Caki2 (cell line): ENCODE data around the gene HOOK1. TPM values are rescaled to one million over a fixed set of nuclear protein-coding genes. Genes with fewer than 3 reads are reported as not detected.
"Not testable (repeated sequence)": the region's sequence is repeated elsewhere in the genome, so short reads cannot be mapped to it uniquely, and the experiment has no call there.

Experiments used
- DNase-seq: peaks from one replicate; pipeline ENCODE4 v3.0.0-alpha.2; 2015; ENCODE audit warnings: low read depth
- in situ Hi-C: cut with HindIII; loops from 2 replicates; pipeline ENCODE4 v1.10.0; 2016; ENCODE audit warnings: low sequenced_read_pairs, low pct_unique_long_range_greater_than_20kb, mixed read lengths
- total RNA-seq: library from RNA; depleted of rRNA; stranded (reverse); fragments of >200 nt; shearing (Covaris generic); gene quantifications from 2 replicates; pipeline ENCODE4 v1.2.3, GENCODE V29; 2014; ENCODE audit warnings: low replicate concordance

Gene HOOK1
- total RNA-seq, 1 experiment from 2014 or later, result 5.5 TPM

- in situ Hi-C loops, result no loop called here
- no peak for DNase-seq
These were observed 62.4 kb downstream of the HOOK1 start for GRCh38 chr1:59877108-59877682.

- no peak for DNase-seq
- in situ Hi-C loops, result no loop called here
These were observed 63.6 kb downstream of the HOOK1 start for GRCh38 chr1:59878370-59878769.

- in situ Hi-C loops, result no loop called here
- no peak for DNase-seq
These were observed 64.8 kb downstream of the HOOK1 start for GRCh38 chr1:59879574-59879973.

DNA sequence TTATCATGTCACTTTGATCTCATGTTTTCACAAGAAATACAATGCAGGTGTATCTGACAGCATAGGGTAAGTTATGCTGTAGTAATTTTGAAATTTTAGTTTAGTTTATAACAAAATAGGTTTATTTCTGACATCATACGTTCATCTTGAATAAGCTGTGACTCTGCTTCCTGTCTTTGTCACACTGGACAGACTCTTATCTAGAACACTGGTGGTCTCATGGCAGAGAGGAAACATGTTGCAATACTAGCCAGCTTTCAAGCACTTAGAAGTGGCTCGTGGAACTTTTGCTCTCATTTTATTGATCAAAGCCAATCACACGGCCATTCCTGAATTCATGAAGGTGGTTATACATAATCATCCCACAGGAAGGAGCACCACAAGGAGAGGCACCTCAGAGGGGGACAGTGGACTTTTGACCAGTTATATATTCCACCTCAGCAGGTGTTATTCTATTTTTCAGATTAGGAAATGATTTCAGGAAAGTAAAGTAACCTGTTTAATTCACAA, 65.3 kb downstream of the HOOK1 start:
- in situ Hi-C loops, result no loop called here
- DNase-seq, result no peak

- in situ Hi-C loops, result no loop called here
- DNase-seq, result no peak
These were observed 66.0 kb downstream of the HOOK1 start for GRCh38 chr1:59880735-59881134.

DNA sequence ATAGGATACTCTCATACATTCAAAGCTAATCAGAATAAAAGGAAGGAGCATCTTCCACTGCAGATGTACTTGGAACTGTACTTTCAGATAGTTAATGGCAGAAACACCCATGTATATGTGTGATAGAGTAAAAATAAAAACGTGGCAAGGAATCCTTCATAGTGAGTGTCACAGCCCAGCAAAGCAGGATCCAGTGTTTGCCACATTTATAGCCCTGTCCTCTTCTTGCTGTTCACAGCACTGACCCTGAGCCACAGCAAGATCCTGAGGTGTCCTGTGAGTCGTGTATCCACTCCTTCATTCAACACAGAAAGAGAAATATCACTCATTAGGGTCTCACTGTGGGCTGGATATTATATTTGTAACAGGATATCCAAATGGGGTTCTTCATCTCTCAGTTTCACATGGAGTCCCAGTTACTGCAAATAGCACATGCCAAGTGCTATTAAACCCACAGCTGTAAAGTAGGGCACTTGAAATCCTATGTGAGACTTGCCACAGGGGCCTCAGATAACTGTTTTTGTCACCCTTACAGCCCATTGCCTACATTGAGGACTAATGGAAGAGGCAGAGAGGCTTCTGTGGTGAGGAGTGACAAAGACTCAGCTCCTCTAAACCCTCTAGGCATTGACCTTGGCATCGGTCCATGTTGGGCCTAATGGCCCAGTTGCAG, 70.5 kb downstream of the HOOK1 start:
- in situ Hi-C loops, result no loop called here

DNA sequence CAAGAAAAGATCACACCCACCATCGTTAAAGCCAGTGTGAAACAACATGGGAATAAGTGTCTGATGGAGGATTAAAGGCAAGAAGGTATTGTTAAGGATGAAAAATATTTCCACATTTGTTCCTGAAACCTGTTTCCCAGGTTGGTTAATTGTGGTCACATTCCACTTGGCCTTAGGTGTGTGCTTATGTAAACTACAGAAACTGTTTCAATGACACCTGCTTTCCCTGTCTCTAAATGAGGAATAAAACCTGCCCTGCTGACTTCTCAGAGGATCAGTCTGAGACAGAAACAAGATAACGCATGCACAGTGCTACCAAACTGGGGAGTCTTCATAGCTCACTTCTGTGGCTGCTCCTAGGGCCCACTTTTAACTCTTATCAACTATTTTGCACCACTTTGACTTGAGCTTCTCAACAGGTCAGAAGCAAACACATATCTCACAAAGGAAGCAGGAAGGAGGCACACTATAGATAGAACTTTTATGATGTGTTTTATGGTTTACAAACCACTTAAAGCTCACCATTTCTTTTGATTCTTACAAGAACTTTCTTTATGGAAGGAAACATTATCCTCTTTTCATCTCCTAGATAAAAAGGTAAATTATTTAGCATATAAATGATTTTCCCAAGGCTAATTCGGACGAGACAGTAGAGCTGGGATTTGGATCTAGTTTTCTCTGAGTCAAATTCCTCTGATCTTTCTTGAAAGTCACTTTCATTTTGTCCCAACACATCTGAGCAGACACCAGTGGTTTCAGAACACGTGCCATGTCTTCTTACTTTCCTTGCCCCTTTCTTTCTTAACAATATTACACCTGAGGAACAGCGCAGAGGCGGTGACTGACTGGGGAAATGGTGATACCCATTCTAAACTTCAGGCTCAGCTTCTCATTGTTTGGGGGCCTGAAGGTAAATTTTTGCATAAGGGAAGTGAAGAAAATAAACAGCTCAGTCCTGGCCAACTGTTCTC, 78.4 kb downstream of the HOOK1 start:
- DNase-seq, result no peak
- in situ Hi-C loops, result no loop called here

More for the DNA sequence above, 70.5 kb downstream of the HOOK1 start:
- DNase-seq, result no peak

DNA sequence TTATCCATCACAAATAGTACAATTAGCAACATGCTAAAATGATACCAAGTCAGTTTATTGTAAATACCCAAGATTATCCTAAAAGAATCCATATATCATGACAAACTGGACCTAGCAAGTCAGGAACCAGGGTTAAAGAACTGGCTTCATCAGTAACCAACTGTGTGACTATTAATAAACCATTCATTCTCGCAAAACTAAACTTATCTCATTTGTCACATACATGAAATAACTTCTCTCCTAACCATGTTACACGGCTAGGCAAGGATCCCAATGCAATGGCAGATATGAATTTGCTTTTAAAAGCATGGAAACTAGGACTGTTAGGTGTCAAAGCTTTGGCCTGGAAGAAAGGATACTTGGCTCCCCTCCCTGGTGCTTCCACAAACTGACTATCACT, 82.4 kb downstream of the HOOK1 start:
- in situ Hi-C loops, result no loop called here
- DNase-seq, result no peak

GRCh38 chr1:59898927-59899326, 84.2 kb downstream of the HOOK1 start:
- no peak for DNase-seq
- in situ Hi-C loops, result no loop called here

GRCh38 chr1:59900640-59901039, 85.9 kb downstream of the HOOK1 start:
- DNase-seq, result no peak
- in situ Hi-C loops, result no loop called here

DNA sequence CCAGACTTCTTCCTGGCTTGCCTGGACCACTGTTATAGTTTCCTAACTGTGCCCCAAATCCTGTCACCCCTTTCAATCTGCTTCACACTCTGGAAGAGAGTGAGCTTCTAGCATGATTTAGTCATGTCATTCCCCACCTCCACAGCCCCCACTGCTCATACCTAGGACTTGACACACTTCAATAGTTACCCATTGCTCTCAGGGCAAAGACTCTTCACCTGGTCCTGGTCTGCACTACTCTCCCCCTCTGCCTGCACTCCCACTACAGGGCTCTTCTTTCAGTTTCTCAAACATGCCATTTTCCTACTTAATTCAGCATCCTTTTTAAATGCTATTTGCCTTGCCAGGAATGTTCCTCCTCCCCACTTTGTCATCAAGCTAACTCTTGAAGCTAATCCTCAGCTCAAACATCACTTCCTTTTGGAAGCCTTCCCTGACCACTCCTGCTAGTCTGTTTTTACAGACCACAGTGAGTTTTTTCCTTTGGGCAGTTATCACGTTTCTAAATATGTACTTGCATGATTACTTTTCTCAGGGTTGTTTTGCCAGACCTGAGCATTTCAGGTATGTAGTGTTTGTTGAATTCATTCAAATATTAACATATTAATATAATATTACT, 87.1 kb downstream of the HOOK1 start:
- no peak for DNase-seq
- in situ Hi-C loops, result no loop called here

- in situ Hi-C loops, result no loop called here
- peak; percentile 13 for DNase-seq
These were observed 88.5 kb downstream of the HOOK1 start for GRCh38 chr1:59903141-59903754.

- DNase-seq, result no peak
- in situ Hi-C loops, result no loop called here
These were observed 92.2 kb downstream of the HOOK1 start for GRCh38 chr1:59906931-59907330.

- in situ Hi-C loops, result no loop called here
- no peak for DNase-seq
These were observed 93.3 kb downstream of the HOOK1 start for GRCh38 chr1:59908084-59908483.

- DNase-seq, result no peak
- in situ Hi-C loops, result no loop called here
These were observed 93.9 kb downstream of the HOOK1 start for GRCh38 chr1:59908682-59909081.

- in situ Hi-C loops, DNase-seq: not testable (repeated sequence)
These were observed 100.1 kb downstream of the HOOK1 start for GRCh38 chr1:59914791-59915286.

DNA sequence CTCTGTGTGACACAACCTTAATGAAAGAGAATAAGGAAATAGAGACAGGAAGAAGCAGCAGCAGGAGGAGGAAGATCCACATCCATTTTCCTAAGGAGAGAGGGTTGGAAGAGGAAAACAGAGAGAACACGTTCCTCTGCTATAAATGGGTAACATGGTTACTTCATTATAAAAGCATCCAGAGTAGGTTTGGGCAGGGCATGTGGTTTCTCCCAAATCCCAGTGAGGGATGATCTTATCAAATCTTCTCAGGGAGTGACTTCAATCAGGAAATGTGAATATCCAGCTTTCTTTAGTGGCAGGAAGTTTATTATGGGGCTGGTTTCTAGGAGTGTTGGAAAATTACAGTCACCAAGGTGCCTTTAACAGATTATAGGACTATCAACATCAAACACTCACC, 100.8 kb downstream of the HOOK1 start:
- no peak for DNase-seq
- in situ Hi-C loops, result no loop called here
